Measurements from ENCODE around the gene ZNF580. TPM values are rescaled to one million over a fixed set of nuclear protein-coding genes. Genes with fewer than 3 reads are reported as not detected.

Gene ZNF580, protein sequence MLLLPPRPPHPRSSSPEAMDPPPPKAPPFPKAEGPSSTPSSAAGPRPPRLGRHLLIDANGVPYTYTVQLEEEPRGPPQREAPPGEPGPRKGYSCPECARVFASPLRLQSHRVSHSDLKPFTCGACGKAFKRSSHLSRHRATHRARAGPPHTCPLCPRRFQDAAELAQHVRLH
- 10 to 100 TPM in 11 of 12 donors, not detected in 1; 14.0 to 42.9 (median 18.9) TPM for polyA plus RNA-seq (ENCODE audit: insufficient read length in 12 of 12)
- long read RNA-seq, donor 1, transcript ZNF580-201 (2 exons, 1,261 nt) = major isoform, 23 of 47 reads
- long read RNA-seq, donor 1, transcript ZNF580-202 (1 exons, 1,707 nt) = minor isoform, 22 of 47 reads
- long read RNA-seq, donor 1, partial matches to known transcripts = 0 of 47 reads
- long read RNA-seq, donor 1, other reads (novel, unspliced or antisense) = 0 of 47 reads
- long read RNA-seq, donor 2, transcript ZNF580-201 (2 exons, 1,261 nt) = major isoform, 16 of 24 reads
- long read RNA-seq, donor 2, transcript ZNF580-202 (1 exons, 1,707 nt) = minor isoform, 8 of 24 reads
- long read RNA-seq, donor 2, partial matches to known transcripts = 0 of 24 reads
- long read RNA-seq, donor 2, other reads (novel, unspliced or antisense) = 0 of 24 reads
- long read RNA-seq, donor 3, transcript ZNF580-202 (1 exons, 1,707 nt) = major isoform, 6 of 10 reads
- long read RNA-seq, donor 3, partial matches to known transcripts = 0 of 10 reads
- long read RNA-seq, donor 3, other reads (novel, unspliced or antisense) = 0 of 10 reads
- long read RNA-seq, donor 4, transcript ZNF580-202 (1 exons, 1,707 nt) = minor isoform, 5 of 12 reads
- long read RNA-seq, donor 4, transcript ZNF580-201 (2 exons, 1,261 nt) = major isoform, 7 of 12 reads
- long read RNA-seq, donor 4, partial matches to known transcripts = 0 of 12 reads
- long read RNA-seq, donor 4, other reads (novel, unspliced or antisense) = 0 of 12 reads
- long read RNA-seq, donor 5, transcript ZNF580-202 (1 exons, 1,707 nt) = minor isoform, 5 of 23 reads
- long read RNA-seq, donor 5, transcript ZNF580-201 (2 exons, 1,261 nt) = major isoform, 18 of 23 reads
- long read RNA-seq, donor 5, partial matches to known transcripts = 0 of 23 reads
- long read RNA-seq, donor 5, other reads (novel, unspliced or antisense) = 0 of 23 reads
- long read RNA-seq, donor 6, transcript ZNF580-201 (2 exons, 1,261 nt) = major isoform, 10 of 16 reads
- long read RNA-seq, donor 6, transcript ZNF580-202 (1 exons, 1,707 nt) = minor isoform, 6 of 16 reads
- long read RNA-seq, donor 6, partial matches to known transcripts = 0 of 16 reads
- long read RNA-seq, donor 6, other reads (novel, unspliced or antisense) = 0 of 16 reads
- long read RNA-seq, donor 7, transcript ZNF580-201 (2 exons, 1,261 nt) = major isoform, 12 of 17 reads
- long read RNA-seq, donor 7, partial matches to known transcripts = 0 of 17 reads
- long read RNA-seq, donor 7, other reads (novel, unspliced or antisense) = 0 of 17 reads
- long read RNA-seq, donor 8, transcript ZNF580-202 (1 exons, 1,707 nt) = minor isoform, 11 of 29 reads
- long read RNA-seq, donor 8, transcript ZNF580-201 (2 exons, 1,261 nt) = major isoform, 18 of 29 reads
- long read RNA-seq, donor 8, partial matches to known transcripts = 0 of 29 reads
- long read RNA-seq, donor 8, other reads (novel, unspliced or antisense) = 0 of 29 reads
- long read RNA-seq, donor 9, transcript ZNF580-202 (1 exons, 1,707 nt) = major isoform, 11 of 19 reads
- long read RNA-seq, donor 9, transcript ZNF580-201 (2 exons, 1,261 nt) = minor isoform, 8 of 19 reads
- long read RNA-seq, donor 9, partial matches to known transcripts = 0 of 19 reads
- long read RNA-seq, donor 9, other reads (novel, unspliced or antisense) = 0 of 19 reads
- long read RNA-seq, donor 10, transcript ZNF580-201 (2 exons, 1,261 nt) = major isoform, 13 of 18 reads
- long read RNA-seq, donor 10, transcript ZNF580-202 (1 exons, 1,707 nt) = minor isoform, 5 of 18 reads
- long read RNA-seq, donor 10, partial matches to known transcripts = 0 of 18 reads
- long read RNA-seq, donor 10, other reads (novel, unspliced or antisense) = 0 of 18 reads
- long read RNA-seq, donor 11, transcript ZNF580-201 (2 exons, 1,261 nt) = major isoform, 17 of 20 reads
- long read RNA-seq, donor 11, partial matches to known transcripts = 0 of 20 reads
- long read RNA-seq, donor 11, other reads (novel, unspliced or antisense) = 0 of 20 reads

DNA sequence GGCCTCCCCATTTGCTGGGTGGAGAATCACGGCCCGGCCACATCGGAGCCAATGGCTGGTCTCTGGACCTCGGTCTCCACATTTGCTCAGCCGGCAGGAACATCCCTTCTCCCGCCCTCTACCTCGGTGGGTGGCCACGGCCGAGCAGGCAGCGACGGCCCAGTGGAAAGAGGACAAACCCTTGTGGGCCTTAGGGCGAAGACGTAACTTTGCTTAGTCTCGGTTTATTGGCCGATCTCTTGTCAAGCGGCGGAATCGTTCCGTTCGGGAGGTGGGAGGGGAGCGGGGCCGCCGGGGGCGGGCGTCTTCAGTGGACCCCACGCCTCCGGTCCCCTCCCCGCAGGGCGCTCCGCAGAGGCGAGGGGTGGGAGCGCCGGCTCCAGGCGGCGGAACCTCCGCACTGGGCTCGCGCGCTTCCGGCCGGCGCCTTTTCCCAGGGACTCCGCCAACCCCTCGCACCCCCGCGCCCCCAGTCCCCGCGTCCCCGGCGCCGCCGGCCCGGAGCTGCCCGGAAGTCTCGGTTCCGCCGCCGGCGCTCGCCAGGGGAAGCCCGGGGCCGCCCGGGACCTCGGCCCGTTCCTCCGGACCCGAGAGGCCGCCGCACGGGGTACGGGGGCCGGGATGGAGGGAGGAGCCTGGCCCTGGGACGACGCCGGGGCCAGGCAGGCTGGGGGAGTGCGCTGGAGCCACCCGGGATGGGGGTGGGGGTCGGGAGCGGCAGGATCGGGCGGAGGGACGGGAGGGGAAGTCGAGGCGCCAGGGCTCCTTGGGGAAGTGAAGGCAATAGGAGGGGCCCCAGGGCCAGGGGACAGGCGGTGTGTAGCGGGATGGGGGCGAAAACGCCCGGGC lies at the start of gene ZNF580:
TSS of gene ZNF580 (plus strand) at position 426 of the 849 bp plus-strand sequence. CDS start 1,507 bp downstream, outside the sequence.
- peak; percentile 84 for DNase-seq

DNA sequence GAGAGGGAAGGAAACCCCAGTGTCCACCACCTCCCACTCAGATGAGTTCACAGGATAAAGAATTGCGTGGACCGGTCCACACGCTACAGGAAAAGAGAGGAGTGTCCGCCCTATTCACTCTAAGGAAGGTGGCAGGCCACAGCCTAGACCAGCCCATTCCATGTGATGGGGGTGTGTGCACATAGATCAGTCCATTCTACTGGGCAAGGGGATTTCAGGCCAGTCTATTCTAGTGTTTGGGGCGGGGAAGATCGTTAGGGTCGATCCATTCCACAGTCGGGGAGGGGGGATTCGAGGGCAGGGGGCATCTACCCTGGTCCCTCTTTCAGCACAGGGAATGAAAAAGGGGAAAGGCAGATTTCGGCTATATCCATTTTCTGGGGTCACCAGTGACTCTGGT lies 49.2 kb upstream of the ZNF580 start:
- DNase-seq = no peak

DNA sequence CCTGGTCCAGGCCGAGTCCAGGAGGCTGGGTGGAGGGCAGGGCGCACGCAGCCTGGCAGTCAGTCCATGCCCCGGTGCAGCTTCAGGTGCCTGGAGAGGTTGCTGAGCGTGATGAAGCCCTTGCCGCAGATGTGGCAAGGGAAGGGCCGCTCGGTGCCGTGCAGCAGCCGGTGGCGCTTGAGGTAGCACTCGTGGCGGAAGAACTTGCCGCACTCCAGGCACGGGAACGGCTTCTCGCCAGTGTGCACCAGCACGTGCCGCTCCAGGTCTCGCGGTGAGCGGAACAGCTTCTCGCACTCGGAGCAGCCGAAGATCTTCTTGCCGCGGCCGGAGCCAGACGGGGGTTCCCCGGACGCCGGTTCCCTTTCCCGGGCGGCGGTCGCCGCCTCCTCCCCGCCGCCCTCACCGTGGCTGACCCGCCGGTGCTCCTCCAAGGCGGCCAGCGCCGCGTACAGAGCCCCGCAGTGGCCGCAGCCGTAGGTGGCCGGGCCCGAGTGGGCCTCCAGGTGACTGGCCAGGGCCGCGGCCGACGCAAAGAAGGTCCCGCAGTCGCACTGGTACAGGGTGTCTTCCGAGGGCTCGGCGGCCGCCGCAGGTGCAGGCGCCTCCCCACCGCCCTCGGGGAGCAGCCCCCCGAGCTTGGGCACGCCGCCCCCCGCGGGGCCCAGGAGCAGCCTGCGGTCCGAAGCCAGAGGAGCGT lies 48.3 kb upstream of the ZNF580 start:
- DNase-seq = no peak

DNA sequence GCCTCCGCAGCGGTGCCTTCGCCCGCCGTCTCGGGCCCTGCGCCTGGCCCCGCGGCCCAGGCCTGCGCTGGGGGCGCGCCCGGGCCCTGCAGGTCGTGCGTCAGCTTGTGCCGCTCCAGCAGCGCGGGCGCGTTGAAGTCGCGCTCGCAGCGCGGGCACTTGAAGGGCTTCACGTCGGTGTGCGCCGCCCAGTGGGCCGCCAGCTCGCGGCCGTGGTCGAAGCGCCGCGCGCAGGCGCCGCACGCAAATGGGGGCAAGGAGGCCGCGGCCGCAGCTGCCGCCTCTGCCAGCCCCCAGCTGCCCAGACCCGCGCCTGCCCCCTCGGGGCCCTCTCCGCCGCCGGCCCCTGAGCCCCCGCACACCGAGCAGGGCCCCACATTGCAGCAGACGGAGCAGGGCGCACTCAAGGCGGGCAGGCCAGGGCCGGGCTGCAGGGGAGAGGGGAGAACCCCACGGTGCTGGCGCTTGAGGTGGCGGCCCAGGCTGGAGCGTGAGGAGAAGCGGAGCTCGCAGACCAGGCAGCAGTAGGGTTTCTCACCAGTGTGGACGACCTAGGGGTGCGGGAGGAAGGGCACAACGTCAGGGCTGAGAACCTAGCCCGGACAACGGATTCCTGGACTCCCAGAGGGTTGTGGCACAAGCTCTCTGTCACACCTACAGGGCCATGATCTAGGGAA lies 47.6 kb upstream of the ZNF580 start:
- DNase-seq = no peak

DNA sequence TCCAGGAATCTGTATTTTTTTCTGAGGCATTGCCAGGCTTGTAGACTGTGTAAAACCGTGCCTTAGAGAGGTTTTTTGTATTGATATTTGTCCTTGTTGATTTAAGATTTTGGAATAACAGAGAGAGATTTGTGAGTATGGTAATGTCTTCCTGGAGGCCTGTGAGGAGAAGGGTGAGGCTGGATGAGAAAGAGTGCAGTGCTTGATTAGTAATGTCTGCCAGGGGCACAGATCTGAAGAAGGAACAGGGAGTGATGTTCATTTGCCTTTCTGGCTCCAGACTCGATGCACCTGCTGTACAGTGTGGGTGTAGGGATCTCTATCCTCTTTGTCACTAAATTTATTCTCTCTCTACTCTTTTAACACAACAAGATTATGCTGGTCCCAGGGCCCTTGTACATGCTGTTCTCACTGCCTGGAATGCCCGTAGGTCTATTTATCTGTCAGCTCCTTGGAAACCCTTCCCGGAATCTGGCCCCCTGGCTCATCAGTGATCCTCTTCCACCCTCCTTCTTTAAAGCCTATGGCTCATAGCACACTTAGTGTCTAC lies 45.7 kb upstream of the ZNF580 start:
- DNase-seq = no peak

DNA sequence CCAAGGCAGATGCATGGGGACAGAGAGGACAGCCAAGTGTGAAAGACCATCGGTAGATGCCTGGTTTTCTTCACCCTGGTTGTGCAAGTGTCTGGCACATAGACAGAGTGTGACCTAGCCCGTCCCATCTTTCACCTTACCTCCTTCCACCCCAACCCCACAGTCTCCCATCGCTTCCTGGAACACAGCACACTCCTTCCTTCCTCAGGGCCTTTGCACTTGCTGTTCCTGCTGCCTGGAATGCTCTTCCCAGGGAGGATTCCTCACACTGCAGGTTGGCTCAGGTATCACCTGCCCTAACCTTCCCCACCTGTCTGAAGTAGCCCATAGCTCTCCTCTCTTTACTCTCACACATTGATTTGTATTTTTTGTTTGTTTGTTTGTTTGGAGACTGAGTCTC lies 44.5 kb upstream of the ZNF580 start:
- DNase-seq = no peak

DNA sequence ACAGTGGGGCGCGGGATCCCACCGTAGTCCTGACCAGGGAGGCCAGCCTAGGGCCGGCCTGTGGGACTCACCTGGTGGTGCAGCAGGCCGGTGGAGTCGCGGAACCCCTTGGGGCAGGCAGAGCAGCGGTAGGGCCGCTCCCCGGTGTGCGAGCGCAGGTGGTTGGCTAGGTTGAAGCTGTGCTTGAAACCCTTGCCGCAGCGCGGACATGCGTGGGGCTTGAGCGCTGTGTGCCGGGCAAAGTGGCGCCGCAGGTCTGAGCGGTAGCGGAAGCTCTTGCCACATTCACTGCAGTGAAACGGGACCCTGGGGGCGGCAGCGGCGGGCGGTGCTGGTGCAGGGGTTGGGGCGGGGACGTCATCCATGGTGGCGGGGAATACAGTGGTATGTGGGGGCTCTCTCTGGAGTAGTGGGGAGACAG lies 43.3 kb upstream of the ZNF580 start:
- no peak for DNase-seq

DNA sequence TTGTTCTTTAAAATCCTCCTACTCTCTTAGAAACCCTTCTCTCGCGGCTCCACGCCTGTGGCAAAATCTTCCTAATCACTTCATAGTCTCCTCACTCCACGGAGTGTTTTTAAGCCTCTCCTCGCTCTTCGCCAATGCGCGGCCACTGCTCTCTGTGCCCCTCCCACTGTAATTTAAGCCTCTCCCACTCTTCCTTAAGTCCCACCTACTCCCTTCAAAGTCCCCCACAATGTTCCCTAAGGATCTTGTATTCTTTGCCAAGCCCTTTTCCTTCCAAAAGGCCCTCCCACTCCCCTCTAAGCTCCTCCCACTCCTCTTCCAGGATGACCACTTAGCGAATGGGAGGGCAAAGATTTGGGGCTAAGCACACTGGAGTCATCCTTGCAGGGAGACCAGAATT lies 42.8 kb upstream of the ZNF580 start:
- DNase-seq = no peak

DNA sequence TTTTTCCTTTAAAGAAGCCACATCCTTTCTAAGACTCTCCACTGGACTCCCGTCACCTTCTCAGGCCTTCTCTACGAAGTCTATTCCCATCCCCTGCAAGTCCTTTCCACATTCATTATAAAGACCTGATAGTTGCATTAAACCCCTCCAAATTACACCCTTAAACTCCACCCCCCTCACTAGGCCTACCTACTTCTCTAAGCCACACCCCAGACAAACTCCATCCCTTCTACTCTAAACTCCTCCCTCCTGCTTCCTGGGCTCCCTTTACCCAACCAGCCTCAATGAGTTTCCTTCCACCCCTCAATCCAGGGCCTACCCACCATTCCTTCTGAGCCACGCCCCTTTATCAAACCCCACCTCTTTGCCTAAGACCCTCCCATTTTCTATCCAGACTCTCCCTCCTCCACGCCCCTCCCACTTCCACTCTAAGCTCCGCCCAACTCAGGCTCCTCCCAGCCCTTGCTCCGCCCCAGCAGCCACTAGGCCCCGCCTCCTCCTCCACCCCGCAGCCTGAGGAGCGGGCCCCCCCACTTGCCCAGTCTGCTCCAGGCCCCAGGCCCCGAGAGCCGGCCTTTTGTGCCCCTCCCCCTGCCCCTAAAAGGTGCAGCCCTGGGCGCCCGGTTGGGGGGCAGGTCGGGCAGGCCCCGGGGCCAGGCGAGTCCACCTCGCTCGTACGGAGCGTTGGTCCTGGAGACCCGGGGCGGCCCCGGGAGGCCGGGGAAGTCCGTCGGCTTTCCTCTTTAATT lies 41.9 kb upstream of the ZNF580 start:
- DNase-seq = peak; percentile 93

DNA sequence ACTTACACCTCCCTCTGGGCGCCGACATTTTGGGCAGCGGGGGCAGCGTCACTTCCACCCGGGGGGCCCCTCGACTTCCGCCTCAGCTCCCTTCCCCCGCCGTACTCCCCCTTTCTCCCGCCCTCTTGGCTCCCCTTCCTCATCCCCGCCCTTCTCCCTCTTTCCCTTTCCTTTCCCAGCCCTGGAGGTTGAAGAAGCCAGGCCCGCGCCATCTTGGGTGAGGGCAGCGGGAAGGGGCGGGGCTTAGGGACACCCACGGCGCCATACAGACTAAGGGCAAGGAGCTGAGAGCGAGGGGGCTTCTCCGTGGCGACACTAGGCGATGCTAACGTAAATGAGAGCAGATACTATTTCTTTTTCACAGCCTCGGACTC lies 41.3 kb upstream of the ZNF580 start, which contains the start of gene FIZ1:
TSS of gene FIZ1 (minus strand) at position 50 of the 374 bp plus-strand sequence. CDS start 1,652 bp downstream, outside the sequence.
- peak; percentile 100 for DNase-seq

DNA sequence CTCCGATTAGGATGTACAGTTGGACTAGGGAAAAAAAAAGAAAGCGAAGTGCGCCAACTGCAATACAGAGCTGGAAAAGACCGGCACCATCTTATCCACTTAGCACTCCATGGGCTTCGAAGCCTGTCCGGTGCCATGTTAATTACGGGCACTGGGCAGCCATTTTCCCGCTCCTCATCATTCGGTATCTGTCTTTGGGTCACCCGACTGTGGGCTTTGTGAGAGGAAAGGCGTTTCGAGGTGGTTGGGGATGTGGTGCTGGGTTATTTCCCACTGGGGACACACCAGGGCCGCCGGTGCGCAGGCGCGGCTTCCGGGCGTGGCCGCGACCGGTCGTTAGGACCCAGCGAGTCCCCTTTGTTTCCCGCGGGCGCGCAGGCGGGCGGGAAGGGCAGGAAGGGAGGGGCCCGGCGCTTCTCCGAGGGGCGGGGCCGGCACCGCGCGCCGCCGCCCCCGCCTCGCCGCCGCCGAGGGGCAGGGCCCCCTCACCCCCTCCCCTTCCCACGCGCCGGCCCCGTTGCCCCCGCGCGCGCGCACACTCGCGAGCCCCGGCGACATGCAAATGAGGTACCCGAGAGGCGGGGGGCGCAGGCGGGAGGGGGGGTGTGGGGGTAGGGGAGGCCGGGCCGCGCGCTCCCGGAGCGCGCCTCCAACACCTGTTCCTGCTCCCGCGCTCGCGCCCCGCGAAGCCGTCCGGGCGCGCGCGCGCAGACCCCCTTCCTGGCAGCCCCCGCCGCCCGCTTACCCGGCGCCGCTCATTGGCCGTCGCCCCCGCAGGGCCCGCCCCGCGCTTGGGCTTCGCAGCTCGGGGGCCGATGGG lies 40.8 kb upstream of the ZNF580 start, which contains the start of gene ZNF524:
TSS of gene ZNF524 (plus strand) at position 447 of the 820 bp plus-strand sequence. CDS start 1,825 bp downstream, outside the sequence.
- peak; percentile 96 for DNase-seq

DNA sequence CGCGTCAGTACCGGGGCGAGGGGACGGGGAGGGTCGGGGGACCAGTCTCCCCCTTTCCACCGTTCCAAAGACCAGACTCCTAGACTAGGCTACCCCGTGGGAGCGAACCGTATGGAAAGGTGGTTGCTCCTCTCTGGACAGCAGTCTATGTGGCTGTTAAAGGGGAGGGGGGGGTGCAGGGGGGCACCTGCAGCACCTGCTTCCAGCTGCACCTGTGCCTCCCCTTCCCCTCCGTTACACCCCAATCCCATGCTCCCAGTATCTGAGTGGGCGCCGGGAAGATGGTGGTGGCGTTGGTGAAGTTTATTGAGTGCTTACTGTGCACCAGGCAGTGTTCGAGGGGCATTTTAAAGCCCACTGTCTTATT lies 40.2 kb upstream of the ZNF580 start:
- DNase-seq = no peak

DNA sequence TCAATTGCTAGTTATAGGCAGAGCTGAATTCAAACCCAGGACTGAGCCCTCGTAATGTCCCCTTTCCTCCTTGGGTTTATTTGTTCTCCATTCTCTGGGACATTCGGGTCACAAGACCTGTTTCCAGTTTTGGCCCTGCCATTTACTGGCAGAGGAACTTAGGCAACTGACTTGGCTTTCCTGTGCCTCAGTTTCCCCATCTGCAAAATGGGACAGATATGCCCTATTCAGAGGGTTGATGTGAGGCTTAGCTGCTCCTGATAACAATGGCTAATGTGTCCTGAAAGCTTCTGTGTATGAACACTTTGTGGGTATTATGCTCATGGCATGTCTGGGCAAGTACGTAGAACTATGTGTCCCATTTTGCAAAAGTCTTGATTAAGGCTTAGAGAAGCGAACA lies 39.7 kb upstream of the ZNF580 start:
- DNase-seq = no peak

DNA sequence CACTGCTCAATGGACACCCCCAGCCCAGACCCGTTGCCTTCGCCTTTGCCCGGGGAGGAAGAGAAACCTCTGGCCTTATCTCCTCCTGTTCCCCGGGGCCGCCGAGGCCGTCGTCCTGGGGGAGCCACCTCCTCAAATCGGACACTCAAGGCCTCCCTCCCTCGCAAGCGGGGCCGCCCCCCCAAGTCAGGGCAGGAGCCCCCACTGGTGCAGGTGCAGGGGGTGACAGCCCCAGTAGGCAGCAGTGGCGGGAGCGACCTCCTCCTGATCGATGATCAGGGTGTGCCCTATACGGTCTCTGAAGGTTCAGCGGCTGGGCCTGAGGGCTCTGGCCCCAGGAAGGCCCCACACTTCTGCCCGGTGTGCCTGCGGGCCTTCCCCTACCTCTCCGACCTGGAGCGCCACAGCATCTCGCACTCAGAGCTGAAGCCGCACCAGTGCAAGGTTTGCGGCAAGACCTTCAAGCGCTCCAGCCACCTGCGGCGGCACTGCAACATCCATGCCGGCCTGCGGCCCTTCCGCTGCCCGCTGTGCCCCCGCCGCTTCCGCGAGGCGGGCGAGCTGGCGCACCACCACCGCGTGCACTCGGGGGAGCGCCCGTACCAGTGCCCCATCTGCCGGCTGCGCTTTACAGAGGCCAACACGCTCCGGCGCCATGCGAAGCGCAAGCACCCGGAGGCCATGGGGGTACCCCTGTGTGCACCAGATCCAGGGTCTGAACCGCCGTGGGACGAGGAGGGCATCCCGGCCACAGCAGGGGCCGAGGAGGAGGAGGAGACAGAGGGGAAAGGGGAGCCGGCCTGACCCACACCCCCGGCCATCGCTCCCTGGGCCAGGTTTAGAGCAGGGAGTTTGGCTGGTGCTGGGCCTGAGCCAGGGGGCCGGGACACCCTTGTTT lies 38.4 kb upstream of the ZNF580 start:
- DNase-seq = no peak

Measured in muscle of arm (tissue), 14 donors.